ENCODE measurements around the gene EPX.

EPX gene

GRCh38 chr17:58186591-58186990 lies 5.9 kb upstream of the EPX start:
- DNase-seq, result no peak

DNA sequence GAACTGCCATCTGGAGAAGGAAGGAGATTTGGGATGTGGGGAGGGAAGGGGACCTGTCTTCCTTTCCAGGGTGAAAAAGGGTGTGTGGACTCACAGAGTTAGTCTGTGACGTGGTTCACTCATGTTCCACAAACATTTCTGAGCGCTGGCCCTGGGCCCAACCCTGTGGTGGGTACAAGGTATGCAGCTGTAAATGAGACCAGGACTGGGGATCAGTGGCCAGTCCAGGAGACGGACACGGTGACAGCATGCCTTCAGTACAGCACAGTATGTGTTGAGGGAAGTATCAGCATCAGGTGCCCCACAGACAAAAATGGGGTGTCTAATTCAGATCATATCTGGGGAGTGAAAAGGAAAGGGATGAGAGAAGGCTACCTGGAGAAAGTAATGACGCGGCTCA lies 5.5 kb upstream of the EPX start:
- DNase-seq, result no peak

DNA sequence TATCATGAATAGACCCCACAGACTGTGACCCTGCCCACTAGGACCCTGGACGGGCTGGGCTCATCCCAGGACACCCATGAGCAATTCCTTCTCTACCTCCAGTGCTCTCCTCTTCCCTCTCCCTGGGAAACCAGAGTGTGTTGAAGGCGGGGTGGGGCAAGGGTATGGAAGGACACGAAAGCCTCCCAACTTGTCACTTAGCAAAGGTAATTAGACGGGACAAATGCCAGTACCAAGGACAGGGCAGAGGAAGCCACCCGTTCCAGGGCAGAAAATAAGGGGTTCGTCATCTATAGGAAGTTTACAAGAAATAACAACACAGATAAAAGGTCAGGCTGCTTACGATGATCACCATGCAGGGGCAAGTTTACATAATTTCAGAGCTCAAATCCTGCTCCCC lies 4.9 kb upstream of the EPX start:
- DNase-seq, result no peak

GRCh38 chr17:58189436-58190146 lies 2.9 kb upstream of the EPX start:
- DNase-seq, result no peak

DNA sequence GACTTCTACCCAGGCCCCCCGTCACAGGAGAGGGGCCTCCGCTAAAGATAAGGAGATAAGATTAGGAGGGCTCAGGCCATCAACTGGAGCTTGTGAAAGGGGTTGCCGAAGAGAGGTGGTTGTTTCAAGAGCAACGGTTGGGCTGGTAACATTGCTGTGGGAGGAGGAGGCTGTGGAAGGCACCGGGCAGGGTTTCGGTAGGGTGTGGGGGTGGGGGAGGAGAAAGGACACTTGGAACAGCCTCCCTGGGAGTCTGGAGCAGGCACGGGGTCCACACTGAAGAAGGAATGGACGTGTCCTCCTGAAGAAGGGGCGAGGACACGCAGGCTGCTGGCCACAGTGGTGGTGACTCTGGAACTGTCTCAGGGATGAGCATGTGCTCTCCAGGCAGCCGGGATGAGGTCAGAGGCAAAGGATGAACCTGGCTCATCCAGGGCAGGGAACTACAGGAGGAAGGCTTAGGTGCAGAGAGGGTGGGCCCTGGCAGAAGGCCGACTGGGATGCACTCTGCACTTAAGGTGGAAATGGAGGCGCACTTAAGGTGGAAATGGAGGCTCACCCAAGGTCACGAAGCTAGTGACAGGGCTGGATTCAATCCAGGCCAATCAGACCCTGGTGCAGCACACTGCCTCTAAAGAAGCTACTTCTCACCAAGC lies 1.2 kb upstream of the EPX start:
- no peak for DNase-seq

GRCh38 chr17:58193641-58194255 lies 1.2 kb downstream of the EPX start:
- DNase-seq, result no peak

GRCh38 chr17:58195518-58196123 lies 3.1 kb downstream of the EPX start:
- no peak for DNase-seq

DNA sequence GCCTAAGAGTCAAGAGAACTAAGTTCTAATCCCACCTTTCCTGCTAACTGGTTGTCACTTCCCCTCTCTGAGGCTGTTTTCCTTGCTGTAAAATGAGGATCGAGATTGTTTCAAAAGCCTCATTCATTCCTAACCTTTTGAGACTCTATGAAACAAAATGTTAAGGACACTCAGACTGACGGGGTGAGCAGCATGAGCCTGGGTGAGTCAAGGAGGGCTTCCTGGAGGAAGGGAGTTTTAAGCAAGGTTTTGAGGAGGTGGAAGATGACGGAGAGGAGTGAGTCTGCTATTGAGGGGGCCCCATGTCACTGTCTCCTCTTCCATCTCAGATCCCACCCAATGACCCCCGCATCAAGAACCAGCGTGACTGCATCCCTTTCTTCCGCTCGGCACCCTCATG lies 4.1 kb downstream of the EPX start:
- no peak for DNase-seq

GRCh38 chr17:58200024-58200633 lies 7.6 kb downstream of the EPX start:
- DNase-seq, result no peak

DNA sequence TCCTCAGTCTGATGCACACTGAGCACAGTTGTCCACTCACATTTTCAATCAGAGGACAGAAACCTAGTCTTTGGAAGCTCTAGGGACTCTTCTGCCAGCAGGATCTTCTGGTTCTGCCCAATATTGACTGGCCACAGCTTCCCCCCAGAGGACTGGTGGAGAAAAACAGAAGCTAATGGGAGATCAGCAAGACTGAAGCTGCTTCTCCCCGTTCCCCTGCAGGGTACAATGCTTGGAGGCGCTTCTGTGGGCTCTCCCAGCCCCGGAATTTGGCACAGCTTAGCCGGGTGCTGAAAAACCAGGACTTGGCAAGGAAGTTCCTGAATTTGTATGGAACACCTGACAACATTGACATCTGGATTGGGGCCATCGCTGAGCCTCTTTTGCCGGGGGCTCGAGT lies 10.3 kb downstream of the EPX start:
- DNase-seq, result no peak

DNA sequence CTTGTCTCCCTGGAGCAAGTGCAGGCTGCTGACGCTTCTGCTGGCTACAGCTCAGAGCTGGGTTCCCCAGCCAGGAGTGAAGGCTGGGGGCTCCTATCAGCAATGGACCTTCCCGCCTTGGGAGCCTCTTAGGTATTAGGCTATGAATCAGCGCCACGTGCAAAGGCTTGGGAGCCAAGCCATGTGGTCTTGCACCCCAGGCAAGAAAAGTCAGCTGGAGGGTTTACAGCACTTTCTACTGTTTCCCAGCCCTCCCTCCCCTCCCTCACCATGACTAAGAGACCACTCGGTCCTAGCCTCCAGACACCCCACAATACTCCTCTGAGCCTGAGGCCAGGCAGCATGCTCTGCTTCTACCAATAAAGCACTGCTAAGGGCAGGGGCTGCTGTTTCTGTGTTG lies 12.3 kb downstream of the EPX start:
- no peak for DNase-seq

DNA sequence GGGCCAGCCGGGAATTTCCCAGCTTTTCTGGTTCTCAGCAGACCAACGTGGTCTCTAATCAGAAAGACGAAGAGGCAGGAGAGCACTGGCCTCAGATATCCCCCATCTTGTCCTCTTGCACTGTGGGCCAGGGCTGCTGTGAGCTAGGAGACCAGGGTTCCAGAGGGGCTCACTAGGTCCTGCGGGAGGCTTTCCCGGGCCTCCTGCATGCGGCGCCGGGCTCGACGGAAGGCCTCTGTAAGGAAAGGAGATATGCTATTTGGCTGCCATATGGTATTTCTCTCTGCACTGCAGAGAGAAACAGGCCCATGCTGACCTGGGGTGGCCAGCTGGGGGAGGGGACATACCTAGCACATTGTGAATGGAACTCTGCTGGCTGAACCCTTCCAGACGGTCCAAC lies 13.4 kb downstream of the EPX start:
- DNase-seq, result no peak

- DNase-seq, result no peak
Observed at GRCh38 chr17:58207451-58207850, 14.9 kb downstream of the EPX start.

GRCh38 chr17:58208344-58208743 lies 15.8 kb downstream of the EPX start:
- no peak for DNase-seq

DNA sequence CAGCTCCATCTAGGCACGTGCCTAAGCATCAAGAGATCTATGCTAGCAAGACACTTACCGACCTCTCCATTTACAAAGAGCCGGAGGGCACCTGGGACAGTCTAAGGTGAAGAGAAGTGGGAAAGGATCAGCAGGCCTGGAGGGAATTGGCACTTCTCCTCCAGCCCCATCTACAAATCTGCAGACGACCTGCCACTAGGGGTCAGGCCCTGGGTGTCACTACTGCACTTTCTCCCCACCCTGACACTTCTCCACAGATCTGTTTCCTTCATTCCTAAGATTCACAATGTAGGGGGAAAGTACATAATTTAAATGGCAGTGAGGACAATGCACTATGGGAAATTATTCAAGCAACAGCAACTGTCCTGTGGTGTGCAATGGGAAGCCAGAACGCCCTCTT lies 18.4 kb downstream of the EPX start:
- DNase-seq, result no peak

DNA sequence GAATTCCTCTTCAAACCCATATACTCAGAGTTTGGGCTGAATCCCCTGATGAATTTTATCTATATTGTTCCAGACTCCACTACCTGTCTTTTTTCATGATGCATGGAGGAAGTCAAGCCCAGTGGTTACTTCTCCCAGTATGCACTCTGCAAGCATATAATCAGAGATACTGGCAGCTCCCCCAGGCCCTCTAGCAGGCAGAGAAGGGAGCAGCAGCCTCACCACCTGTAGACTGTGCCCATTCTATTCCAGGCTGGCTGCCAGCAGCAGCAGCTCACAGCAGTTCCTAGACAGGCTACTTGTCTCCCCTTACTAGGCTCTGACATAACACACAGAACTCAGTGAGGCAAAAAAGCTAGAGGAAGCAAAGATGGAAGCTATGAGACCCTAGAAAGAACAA lies 23.2 kb downstream of the EPX start:
- DNase-seq, result no peak

DNA sequence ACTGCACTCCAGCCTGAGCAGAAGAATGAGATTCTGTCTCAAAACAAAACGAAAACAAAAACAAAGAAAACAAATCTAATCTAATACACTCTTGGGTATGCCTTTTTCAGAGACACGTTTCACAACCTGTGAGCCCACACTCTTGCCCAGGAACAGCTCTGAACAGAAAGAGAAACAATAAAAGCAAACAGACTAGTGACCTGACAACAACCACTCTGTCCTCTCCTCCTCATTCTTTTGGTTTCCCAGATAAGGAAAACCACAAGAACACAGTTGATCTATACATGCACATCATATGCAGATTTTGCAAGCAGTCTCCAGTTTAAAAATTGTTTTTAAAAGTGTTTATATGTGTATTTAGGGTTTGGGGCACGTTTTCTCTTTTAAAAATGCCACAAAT lies 25.2 kb downstream of the EPX start:
- no peak for DNase-seq

DNA sequence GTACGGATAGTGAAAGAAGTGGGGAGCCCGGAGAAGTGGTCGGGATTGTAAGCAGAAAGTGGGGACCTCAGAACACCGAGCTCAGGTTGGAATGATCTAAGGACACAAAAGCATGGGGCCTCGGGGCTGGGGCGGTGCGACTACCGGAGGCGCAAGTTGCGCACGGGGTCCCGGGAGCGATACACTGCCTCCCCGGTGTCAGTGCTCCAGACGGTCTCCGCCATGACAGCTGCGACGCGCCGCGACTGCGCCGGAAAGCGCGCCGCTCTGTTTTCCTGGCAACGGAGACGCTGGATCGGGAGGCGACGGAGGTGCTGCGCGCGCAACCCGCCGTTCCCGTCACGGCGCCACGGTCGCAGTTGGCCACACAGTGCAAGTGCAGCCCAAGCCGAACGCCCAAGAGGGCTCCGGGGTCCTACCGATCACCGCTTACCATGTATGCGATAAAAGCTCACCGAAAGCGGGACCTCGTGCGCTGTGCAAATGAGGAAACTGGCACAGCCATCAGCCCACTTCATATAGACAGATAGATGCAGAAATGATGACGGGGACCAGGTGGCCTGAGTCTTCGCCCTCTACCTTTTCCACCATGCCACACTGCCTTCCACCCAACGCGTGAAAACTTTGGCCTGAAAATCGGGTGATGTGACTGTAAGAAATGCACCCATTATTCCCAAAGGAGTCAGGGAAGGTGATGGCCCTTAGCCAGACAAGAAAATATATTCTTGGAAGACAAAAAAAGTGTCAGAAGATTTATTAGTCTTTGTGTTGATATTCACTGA lies 26.7 kb downstream of the EPX start, which contains the start of gene MKS1:
MKS1 (minus strand) TSS at position 249 of the 782 bp plus-strand sequence; CDS start at position 224, 25 bp downstream.
- peak; percentile 71 for DNase-seq

DNA sequence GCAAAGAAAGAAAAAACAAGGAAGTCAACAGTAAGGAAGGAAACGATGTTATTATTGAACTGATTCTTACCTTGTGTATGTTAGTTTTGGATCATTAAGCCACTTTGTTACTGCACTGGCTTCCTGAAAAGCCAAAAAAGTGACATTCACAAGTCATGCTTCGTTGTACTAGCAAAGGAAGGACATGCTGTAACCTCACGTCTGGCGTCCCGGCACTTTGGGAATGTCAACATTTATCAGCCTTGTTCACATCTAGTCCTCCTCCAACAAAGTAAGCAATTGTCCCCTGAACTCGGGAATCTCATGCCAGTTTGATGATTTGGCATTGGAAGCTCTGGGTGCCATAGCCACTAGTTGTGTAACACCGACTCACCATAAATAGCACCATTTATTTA lies 27.3 kb downstream of the EPX start:
- no peak for DNase-seq

- no peak for DNase-seq
Observed at GRCh38 chr17:58224315-58224714, 31.8 kb downstream of the EPX start.

DNA sequence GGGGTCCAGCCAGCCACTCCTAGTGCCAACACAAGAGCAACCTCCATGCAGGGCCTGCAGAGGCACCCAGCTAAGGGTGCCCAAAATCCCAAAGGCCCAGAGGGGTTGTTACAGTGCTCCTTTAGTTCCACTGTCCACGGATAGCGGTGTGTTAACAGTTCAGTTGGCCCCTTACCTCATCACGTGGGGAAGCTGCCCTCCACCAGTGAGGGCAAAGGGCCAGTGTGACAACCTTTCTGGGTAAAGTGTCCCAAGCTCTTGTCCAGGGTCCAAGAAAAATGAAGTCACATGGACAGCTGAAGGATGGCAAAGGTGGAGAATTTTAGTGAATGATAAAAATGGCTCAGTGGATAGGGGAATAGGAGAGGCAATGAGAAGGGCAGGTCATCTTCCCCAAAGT lies 35.2 kb downstream of the EPX start:
- no peak for DNase-seq

- DNase-seq, result no peak
Observed at GRCh38 chr17:58228679-58229078, 36.2 kb downstream of the EPX start.

GRCh38 chr17:58229384-58229783 lies 36.9 kb downstream of the EPX start:
- no peak for DNase-seq

Measured in NCI-H1417 treated with DMSO at 0.1 percent for 48 hours (cell line).